GM18505 (cell line): ENCODE results near the gene GEN1.

ENCODE experiments used
- ATAC-seq: cut with Tn5 transposase; IDR thresholded peaks from one replicate; pipeline ENCODE4 v1.9.1; 2021; ENCODE audit not compliant: unreplicated experiment
- POLR2A ChIP-seq: IDR thresholded peaks from 4 replicates; pipeline ENCODE4 v1.6.1; 2011; ENCODE audit warnings: borderline replicate concordance; ENCODE audit not compliant: insufficient read depth, insufficient read length; ENCODE audit errors: extremely low read depth

The GEN1 gene

DNA sequence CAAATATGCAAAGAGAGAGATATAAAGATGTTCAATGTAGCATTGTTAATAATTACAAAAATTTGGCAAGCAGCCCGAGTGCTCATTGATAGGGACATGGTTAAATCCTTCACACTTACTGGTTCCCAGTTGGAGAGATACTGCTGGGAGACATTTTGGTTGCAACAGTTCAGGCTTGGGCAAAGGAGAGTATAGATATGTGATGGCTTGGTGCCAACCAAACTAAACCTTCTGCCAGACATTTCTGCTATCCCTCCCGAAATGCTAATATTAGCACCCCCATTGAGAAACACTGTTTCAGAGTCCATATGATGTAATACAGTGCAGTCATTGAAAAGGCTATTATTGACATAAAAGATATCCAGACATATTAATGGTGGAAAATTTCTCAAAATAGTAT, 11.5 kb downstream of the GEN1 start:
- TF ChIP-seq POLR2A, result no peak

DNA sequence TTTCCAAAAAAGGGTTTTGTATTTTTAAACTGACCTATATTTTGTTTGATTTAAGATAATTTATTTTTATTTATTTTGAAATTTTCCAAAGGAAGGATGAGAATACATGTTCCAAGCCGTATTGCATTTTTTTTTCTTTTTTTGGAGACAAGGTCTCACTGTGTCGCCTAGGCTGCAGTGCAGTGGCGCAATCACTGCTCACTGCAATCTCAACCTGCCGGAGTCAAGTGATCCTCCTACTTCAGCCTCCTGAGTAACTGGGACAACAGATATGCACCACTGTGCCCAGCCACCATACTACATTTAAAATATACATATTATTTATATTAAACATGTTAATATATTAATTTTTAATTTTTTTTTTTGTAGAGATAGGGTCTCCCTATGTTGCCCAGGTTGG, 15.0 kb downstream of the GEN1 start:
- TF ChIP-seq POLR2A, result no peak
- no peak for ATAC-seq

More for the DNA sequence above, 11.5 kb downstream of the GEN1 start:
- ATAC-seq, result no peak

DNA sequence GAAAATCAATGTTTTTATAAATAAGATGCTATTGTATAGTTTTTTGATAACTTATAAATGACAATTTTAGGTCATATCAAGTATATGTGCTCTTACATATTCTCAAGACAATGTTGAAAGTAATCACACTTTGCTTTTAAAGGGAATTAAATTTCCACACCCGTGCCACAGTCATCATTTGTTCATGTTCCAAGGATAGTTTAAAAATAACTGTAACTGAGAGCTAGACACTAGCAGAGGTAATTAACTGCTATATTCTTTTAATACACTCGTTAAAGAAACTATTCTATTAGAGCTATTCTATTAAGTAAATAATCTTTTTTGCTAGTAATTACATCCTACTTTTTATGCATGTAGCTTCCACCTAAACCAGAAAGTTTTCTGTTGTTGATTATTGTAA, 18.0 kb downstream of the GEN1 start:
- no peak for ATAC-seq
- TF ChIP-seq POLR2A, result no peak

GRCh38 chr2:17772532-17772931, 18.6 kb downstream of the GEN1 start:
- TF ChIP-seq POLR2A, result no peak

DNA sequence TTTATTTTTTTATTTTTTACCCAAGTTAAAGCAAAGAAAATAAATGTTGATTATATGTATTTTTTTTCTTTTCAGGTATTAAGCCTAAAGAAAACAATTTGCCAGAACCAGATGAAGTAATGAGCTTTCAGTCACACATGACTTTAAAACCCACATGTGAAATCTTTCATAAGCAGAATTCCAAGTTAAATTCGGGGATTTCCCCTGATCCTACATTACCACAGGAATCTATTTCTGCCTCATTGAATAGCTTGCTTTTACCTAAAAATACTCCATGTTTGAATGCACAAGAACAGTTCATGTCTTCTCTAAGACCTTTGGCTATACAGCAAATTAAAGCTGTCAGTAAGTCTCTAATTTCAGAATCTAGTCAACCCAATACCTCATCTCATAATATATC, 26.6 kb downstream of the GEN1 start:
- ATAC-seq, result no peak
- no peak for TF ChIP-seq POLR2A

More at GRCh38 chr2:17772532-17772931, 18.6 kb downstream of the GEN1 start:
- no peak for ATAC-seq

GRCh38 chr2:17781482-17781881, 27.5 kb downstream of the GEN1 start:
- TF ChIP-seq POLR2A, result no peak
- ATAC-seq, result no peak

GRCh38 chr2:17786727-17787126, 32.8 kb downstream of the GEN1 start:
- TF ChIP-seq POLR2A, result no peak
- ATAC-seq, result no peak

- no peak for ATAC-seq
- no peak for TF ChIP-seq POLR2A
Measured at GRCh38 chr2:17788773-17789172, 34.8 kb downstream of the GEN1 start.

DNA sequence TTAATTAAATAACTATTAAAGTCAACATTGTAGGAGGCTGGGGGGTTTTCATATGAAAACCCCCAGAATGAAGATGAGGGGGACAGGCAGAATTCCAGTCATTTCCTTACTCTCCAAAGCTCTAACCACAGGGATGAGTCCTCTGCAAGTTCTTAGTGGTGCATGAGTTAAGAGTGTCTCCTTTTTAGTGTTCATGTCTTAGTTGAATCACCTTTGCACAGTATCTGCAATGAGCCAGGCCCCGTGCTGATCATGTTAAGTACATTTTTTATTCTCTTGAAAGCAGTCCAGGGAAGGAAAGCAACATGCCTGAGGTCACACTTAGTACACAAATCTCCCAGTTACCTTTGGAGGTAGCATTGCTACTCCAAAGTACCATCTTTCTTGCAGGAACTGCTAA, 36.6 kb downstream of the GEN1 start:
- no peak for TF ChIP-seq POLR2A
- no peak for ATAC-seq

DNA sequence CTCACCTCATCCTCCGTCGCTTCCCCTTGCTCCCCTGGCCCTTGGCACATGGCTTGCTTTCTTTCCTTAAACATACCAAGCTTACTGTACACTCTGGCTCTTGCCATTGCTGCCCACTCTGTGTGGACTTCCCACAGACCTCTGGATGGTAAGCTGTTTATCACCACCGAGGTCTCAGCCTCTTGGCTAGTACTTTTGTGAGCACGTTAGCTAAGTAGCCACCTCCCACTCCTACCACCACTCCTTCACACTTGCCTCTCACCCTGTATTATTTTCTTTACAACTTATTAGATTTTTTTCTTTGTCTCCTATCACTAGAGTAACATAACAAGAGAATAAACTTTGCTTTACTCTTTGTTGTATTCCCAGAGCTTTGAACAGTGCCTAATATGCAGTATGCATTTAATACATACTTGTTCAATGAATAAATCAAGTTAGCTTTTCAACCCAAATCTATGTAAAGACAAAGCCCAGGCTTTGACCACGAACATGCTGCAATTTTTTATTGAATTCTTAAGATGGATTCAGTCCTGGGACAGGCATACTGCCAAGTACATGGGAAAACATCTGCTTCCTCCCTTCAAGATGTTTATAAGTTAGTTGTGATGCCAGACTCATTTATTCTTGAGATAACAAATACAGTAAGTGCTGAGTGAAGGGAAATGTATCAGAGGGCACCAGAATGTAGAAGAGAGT, 37.3 kb downstream of the GEN1 start:
- no peak for TF ChIP-seq POLR2A
- no peak for ATAC-seq

DNA sequence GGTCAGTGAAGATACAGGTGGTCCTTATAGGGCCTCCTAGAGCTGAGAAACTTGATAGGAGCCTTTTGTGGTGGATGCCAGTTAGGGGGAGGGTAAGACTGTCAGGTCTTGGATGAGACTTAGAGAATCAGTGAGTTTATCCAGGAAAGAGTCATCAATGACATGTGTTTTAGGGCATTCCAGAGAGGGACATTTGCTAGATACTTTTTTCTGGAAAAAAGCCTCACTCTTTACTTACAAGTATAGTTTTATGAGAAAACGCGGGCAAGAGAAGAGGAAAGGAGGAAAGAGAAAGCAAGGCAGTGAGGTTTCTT, 37.8 kb downstream of the GEN1 start:
- no peak for ATAC-seq
- no peak for TF ChIP-seq POLR2A

GRCh38 chr2:17792515-17792914, 38.6 kb downstream of the GEN1 start:
- no peak for TF ChIP-seq POLR2A
- no peak for ATAC-seq

DNA sequence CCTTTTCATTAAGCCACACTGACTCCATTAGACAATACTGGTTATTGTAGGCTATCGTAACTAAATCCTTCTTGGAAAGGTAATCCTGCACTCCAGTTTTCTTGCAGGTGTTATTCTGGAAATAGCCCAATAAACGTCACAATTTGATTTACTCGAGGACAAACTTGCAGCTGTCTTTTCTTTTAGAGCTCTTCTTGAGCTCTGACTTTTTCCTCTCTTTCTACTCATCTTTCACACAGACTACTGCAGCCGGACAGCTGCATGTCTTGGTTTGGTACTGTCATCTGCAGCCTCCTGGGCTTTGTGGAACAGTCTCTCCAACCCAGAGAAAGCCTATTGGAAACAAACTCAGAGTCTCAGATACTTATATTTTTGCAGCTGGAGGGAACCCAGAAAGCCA, 39.4 kb downstream of the GEN1 start:
- no peak for TF ChIP-seq POLR2A
- no peak for ATAC-seq

DNA sequence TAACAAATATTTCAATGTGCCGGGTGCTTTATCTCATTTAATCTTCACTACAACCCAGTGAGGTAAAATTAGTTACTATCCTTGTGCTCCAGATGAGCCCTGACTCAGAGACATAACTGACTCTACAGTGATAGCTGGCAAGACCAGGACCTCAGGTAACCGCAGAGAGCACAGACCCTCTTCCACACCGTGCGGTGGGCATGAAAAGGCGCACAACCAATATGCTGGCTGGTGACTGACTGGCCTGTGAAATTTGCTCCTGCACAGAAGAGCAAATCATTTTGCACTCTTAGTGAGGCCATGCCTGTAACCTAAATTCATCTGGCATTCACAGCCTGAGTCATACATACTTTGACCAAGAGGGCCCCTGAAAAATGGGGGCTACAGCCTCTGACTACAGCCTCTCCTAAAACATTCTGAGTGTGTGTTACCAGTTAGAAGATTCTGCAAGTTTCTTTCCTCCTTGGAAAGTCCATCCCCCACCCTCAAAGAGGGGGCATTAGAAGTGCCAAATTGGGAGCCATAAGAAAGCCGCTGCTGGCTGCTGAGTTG, 39.9 kb downstream of the GEN1 start:
- TF ChIP-seq POLR2A, result no peak
- no peak for ATAC-seq

DNA sequence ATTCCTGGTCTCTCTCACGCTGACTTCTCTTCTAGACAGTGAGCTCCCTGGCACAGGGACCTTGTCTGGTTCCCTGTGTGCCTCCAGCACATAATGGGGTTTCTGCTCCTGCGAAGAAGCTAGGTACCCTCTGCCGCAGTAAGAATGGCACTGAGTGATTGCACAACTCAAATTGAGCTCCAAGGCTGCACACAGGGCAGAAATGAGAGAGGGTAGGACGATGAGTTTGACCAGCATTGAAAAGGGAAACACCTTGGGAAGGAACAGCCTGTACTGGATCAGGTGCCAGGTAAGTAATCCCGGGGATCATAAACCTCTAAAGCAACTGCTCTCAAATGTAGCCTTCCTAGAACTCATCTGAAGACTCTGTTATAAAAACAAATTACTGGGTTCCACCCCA, 41.4 kb downstream of the GEN1 start:
- TF ChIP-seq POLR2A, result no peak
- ATAC-seq, result no peak
